HG02759 (cell line): ENCODE results near the gene DNAH3.
"Not testable (repeated sequence)": the region's sequence is repeated elsewhere in the genome, so short reads cannot be mapped to it uniquely, and the experiment has no call there.

Experiments
- ATAC-seq: cut with Tn5 transposase; IDR thresholded peaks from one replicate; pipeline ENCODE4 v1.9.1; 2021; ENCODE audit warnings: mild to moderate bottlenecking, moderate library complexity; ENCODE audit not compliant: unreplicated experiment

DNAH3 gene

GRCh38 chr16:21075252-21075651 lies 75.4 kb downstream of the DNAH3 start:
- ATAC-seq: no peak

GRCh38 chr16:21072976-21073375 lies 77.7 kb downstream of the DNAH3 start:
- ATAC-seq: no peak

DNA sequence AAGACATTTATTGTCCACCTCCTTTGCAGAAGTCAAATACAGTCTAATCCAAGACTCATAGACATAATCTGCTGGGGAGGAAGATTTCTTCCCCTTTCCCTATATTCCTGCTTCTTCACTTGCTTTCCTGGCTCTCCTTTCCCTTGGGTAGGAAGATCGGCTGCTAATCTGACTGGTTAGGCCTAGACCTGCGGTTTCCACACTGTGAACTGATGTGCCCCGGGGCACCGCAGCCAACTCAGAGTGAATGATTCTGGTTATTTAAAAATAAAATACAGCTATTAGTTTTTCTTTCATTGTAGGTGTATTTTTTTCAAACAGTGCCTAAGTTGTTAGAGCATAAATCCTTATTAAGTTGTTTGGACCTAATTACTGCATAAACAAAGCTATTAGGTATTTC lies 78.9 kb downstream of the DNAH3 start:
- ATAC-seq: no peak

- ATAC-seq: no peak
Observed at GRCh38 chr16:21070564-21070963, 80.1 kb downstream of the DNAH3 start.

DNA sequence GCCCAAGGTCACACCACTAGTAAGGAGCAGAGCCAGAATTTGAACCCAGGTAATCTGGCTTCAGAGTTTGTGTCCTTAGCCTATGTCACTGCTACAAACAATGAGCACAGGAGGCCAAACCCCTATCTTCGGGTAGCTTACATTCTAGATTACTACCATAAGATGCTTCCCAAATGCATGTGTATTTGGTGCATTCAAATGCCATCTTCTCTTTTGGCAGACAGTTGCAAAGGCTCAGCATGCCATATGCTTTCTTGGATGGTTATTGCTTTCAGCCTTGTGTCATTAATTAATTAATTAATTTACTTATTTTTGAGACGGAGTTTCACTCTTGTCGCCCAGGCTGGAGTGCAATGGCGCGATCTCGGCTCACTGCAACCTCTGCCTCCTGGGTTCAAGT lies 80.7 kb downstream of the DNAH3 start:
- no peak for ATAC-seq

GRCh38 chr16:21064203-21064602 lies 86.4 kb downstream of the DNAH3 start:
- ATAC-seq: no peak

DNA sequence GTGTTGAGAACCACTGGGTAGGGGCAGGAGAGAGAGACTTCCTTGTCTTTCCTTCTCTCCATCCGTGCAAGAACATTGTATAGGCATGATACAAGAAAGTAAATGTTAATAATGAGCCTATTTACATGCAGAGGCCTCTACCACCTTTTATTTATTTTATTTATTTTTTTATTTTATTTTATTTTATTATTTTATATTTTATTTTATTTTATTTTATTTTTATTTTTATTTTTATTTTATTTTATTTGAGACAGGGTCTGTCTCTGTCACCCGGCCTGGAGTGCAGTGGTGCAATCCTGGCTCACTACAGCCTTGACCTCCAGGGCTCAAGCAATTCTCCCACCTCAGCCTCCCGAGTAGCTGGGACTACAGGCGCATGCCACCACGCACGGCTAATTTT lies 87.3 kb downstream of the DNAH3 start:
- ATAC-seq: not testable (repeated sequence)

GRCh38 chr16:21060027-21060510 lies 90.6 kb downstream of the DNAH3 start:
- ATAC-seq: no peak

DNA sequence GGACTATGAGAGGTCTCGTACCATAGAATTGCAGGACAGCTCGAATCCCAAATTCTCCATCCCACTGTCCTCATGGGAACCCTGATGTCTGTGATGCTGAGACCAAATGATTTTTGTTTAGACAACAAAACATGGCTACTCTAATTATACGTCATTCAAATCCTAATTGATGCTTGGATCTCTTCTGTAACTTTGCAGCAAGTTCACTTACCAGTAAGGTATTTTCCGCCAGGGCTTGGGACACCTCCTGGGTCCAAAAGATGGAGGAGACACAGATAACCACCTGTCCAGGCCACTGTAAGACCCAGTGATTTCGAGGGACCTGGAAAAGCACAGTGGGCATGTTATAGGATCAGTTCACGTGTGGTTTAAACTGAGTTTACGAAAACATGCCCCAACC lies 92.8 kb downstream of the DNAH3 start:
- ATAC-seq: no peak

DNA sequence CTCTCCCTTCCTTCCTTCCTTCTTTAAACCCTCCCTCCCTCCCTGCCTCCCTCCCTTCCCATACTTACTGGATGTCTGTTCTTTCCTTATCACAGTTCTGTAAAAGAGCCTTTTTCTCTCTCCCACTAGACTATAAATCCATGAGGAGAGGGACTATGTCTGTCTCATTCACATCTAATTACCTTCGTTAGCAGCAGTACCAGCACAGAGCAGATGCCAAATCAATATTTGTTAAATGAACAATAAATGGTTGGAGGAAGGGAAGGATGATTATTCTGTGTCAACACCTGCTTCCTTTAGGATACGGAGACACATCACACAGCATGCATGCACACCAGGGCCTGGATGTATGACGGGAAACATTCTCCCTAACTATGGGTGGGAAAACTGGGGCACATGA lies 94.2 kb downstream of the DNAH3 start:
- ATAC-seq: no peak

GRCh38 chr16:21055738-21056137 lies 94.9 kb downstream of the DNAH3 start:
- ATAC-seq: not testable (repeated sequence)

- no peak for ATAC-seq
Observed at GRCh38 chr16:21053590-21053989, 97.1 kb downstream of the DNAH3 start.

DNA sequence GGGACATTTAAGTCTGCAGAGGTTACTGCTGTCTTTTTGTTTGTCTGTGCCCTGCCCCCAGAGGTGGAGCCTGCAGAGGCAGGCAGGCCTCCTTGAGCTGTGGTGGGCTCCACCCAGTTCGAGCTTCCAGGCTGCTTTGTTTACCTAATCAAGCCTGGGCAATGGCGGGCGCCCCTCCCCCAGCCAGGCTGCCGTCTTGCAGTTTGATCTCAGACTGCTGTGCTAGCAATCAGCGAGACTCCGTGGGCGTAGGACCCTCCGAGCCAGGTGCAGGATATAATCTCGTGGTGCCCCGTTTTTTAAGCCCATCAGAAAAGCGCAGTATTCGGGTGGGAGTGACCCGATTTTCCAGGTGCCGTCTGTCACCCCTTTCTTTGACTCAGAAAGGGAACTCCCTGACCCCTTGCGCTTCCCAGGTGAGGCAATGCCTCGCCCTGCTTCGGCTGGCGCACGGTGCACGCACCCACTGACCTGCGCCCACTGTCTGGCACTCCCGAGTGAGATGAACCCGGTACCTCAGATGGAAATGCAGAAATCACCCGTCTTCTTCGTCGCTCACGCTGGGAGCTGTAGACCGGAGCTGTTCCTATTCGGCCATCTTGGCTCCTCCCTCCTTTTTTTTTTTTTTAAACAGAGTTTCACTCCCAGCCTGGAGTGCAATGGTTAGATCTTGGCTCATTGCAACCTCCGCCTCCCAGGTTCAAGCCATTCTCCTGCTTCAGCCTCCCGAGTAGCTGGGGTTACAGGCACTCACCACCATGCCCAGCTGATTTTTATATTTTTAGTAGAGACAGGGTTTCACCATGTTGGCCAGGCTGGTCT lies 102.3 kb downstream of the DNAH3 start:
- not testable (repeated sequence) for ATAC-seq

DNA sequence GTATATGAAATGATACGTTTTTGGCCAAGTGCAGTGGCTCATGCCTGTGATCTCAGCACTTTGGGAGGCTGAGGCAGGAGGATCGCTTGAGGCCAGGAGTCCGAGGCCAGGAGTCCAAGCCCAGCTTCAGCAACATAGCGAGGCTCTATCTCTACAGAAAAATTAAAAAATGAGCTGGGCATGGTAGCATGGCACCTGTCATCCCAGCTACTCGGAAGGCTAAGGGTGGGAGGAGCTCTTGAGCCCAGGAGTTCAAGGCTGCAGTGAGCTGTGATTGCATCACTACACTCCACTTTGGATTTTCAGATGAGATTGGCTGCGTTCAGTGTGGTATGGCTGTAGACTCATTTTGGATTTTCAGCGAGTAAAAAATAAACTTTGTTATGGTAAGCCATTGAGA lies 112.4 kb downstream of the DNAH3 start:
- no peak for ATAC-seq

DNA sequence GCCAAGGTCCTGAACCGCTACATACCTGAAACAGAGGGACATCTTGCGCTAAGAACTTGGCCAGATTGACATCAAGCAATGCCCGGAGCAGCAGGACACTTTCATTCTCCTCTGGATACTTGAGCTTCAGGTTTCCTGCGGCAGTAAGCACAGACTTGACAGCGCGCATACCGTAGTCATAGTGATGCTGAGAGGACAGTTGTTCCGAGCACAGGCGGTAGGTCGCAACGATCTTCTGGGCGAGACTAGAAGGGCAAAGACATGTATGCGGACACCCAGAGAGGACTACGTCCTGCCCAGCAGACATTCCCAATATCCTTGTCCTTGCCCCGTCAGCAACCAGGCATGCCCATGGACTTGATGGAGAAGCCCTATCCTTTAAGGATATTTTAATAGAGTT lies 112.9 kb downstream of the DNAH3 start:
- no peak for ATAC-seq

DNA sequence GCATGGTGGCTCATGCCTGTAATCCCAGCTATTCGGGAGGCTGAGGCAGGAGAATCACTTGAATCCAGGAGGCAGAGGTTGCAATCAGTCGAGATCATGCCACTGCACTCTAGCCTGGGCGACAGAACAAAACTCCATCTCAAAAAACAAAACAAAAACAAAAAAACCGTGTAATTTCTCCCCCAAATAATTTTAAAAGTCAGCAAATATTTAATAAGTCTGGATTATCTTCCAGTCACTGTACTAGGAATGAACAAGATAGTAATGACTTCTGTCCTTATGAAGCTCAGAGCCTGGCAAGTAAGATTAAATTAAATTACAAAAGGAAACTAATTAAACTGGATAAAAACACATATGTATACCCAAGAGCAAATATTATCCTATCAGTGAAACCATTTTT lies 113.5 kb downstream of the DNAH3 start:
- no peak for ATAC-seq

GRCh38 chr16:21036471-21036870 lies 114.2 kb downstream of the DNAH3 start:
- ATAC-seq: no peak

- no peak for ATAC-seq
Observed at GRCh38 chr16:21033704-21034103, 116.9 kb downstream of the DNAH3 start.

DNA sequence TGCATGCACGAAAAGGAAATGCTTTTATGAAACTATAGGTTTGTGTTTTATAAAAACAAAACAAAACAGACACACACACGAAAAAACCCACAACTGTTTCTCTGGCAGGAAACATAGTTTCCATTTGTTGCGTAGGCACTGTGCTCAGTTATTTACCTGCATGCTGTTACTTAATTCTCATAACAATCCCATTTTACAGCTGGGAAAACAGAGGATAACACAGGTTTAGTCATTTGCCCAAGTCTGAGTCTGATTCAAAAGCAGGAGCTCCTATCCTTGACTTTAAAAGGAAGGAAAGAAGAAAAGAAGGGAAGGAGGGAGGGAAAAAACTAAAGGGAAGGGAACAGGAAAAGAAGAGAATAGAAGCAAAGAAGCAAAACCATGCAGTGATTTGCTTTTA lies 117.4 kb downstream of the DNAH3 start:
- no peak for ATAC-seq

- no peak for ATAC-seq
Observed at GRCh38 chr16:21028728-21029127, 121.9 kb downstream of the DNAH3 start.

DNA sequence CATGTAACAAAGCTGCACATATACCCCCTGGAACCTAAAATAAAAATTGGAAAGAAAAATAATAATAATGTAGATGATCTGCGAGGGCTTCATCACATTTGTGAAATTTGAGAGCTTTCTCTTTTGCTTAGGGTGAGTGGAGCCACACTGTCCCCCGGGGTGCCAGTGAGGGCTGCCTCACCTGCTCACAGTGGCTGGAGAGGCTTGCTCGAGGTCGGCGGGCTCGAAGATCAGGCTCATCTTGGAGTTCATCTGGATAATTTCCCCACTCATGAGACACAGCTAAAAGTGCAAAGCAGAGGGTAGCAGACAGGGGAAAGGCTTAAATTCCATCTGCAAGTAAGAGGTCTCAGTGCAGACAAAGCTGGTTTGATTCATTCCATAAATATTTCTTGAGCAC lies 123.8 kb downstream of the DNAH3 start:
- ATAC-seq: no peak

DNA sequence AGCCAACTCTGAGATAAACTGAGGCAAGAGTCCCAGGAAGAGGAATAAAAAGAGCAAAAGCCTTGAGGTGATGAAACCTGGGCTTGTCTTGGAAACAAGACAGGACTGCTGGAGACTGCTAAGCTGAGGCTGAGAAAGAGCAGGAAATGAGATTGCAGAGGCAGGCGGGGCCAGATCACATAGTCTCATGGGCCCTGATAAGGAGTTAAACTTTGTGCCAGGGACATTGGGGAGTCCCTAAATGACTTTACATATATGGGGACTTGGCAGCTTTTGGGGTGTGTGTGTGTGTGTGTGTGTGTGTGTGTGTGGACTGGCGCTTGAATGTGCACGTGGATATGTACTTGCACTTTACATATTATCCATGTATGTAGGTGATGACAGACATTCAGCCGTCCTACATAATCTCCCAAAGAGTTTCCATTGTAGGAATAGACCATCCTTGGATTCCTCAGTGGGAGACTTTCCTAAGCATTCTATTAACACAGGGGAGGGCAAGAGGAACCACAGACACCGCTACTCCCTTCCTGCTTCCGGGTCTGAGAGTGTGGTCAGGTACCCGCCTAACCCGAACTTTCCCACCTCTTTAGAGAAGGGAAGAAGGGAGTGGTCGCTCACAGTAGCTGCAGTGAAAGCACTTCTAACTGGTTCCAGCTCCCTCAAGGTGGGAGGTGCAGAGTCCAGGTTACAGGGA lies 127.0 kb downstream of the DNAH3 start:
- no peak for ATAC-seq
